B cell (primary cell): ENCODE measurements around the gene PARN.

Experiments
- EZH2 ChIP-seq: IDR thresholded peaks from 2 replicates; pipeline ENCODE4 v1.6.1; 2012; ENCODE audit warnings: borderline replicate concordance, low read depth, mild to moderate bottlenecking, moderate library complexity, low read length; ENCODE audit not compliant: insufficient read depth, poor library complexity, severe bottlenecking
- TF ChIP-seq, protein P1 (sequence below): fragments of 200-600 bp; IDR thresholded peaks from one replicate; pipeline ENCODE4 v1.8.0; 2022; ENCODE audit warnings: antibody characterized with exemption, mild to moderate bottlenecking

DNA sequence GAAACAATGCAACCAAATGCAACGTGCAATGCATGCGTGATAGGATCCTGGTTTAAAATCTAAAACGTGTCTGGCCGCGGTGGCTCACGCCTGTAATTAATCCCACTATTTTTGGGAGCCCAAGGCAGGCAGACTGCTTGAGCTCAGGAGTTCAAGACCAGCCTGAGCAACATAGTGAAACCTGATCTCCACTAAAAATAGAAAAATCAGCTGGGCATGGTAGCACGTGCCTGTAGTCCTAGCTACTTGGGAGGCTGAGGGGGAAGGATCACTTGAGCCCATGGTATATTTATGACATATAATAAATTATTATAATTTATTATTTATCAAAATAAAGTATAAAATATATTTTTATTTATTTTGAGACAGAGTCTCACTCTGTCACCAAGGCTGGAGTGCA lies 241.8 kb downstream of the PARN start:
- TF ChIP-seq, protein P1, sequence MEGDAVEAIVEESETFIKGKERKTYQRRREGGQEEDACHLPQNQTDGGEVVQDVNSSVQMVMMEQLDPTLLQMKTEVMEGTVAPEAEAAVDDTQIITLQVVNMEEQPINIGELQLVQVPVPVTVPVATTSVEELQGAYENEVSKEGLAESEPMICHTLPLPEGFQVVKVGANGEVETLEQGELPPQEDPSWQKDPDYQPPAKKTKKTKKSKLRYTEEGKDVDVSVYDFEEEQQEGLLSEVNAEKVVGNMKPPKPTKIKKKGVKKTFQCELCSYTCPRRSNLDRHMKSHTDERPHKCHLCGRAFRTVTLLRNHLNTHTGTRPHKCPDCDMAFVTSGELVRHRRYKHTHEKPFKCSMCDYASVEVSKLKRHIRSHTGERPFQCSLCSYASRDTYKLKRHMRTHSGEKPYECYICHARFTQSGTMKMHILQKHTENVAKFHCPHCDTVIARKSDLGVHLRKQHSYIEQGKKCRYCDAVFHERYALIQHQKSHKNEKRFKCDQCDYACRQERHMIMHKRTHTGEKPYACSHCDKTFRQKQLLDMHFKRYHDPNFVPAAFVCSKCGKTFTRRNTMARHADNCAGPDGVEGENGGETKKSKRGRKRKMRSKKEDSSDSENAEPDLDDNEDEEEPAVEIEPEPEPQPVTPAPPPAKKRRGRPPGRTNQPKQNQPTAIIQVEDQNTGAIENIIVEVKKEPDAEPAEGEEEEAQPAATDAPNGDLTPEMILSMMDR = no peak
- no peak for TF ChIP-seq EZH2
